ENCODE data around the gene LYG2. TPM values are rescaled to one million over a fixed set of nuclear protein-coding genes. Genes with fewer than 3 reads are reported as not detected.
"Not testable (repeated sequence)": the region's sequence is repeated elsewhere in the genome, so short reads cannot be mapped to it uniquely, and the experiment has no call there.

The LYG2 gene
- not detected for total RNA-seq
- long read RNA-seq, donor 1, partial matches to known transcripts: 1 of 1 reads
- long read RNA-seq, donor 1, other reads (novel, unspliced or antisense): 0 of 1 reads
- long read RNA-seq, donor 2: 0 reads

GRCh38 chr2:99255491-99256318 is at the start of gene LYG2:
LYG2 (minus strand) TSS chr2:99255666; CDS start chr2:99254260, 1,406 bp downstream.
- DNase-seq (ENCODE audit: low spot score): no peak
- intact Hi-C loops (cut with DNase I): no loop called here

GRCh38 chr2:99301097-99301496 is 45.6 kb upstream of the LYG2 start, which contains the start of gene LYG1:
LYG1 (minus strand) TSS chr2:99301197; CDS start chr2:99295670, 5,527 bp downstream.
- intact Hi-C loops (cut with DNase I); DNase-seq (ENCODE audit: low spot score): not testable (repeated sequence)

GRCh38 chr2:99299580-99299979 is 44.1 kb upstream of the LYG2 start:
- intact Hi-C loops (cut with DNase I): no loop called here
- no peak for DNase-seq (ENCODE audit: low spot score)

- DNase-seq (ENCODE audit: low spot score): no peak
- intact Hi-C loops (cut with DNase I): no loop called here
Observed at GRCh38 chr2:99297994-99298393, 42.5 kb upstream of the LYG2 start.

- intact Hi-C loops (cut with DNase I): no loop called here
- DNase-seq (ENCODE audit: low spot score): no peak
Observed at GRCh38 chr2:99285526-99285925, 30.1 kb upstream of the LYG2 start.

GRCh38 chr2:99279969-99280695 is 24.7 kb upstream of the LYG2 start:
- intact Hi-C loops (cut with DNase I): no loop called here

GRCh38 chr2:99278793-99279291 is 23.4 kb upstream of the LYG2 start:
- intact Hi-C loops (cut with DNase I): no loop called here

More at GRCh38 chr2:99279969-99280695, 24.7 kb upstream of the LYG2 start:
- no peak for DNase-seq (ENCODE audit: low spot score)

GRCh38 chr2:99278195-99278765 is 22.8 kb upstream of the LYG2 start:
- DNase-seq (ENCODE audit: low spot score); intact Hi-C loops (cut with DNase I): not testable (repeated sequence)

More at GRCh38 chr2:99278793-99279291, 23.4 kb upstream of the LYG2 start:
- DNase-seq (ENCODE audit: low spot score): no peak

- intact Hi-C loops (cut with DNase I): no loop called here
- DNase-seq (ENCODE audit: low spot score): no peak
Observed at GRCh38 chr2:99275882-99276281, 20.4 kb upstream of the LYG2 start.

GRCh38 chr2:99261242-99261641 is 5.8 kb upstream of the LYG2 start:
- no peak for DNase-seq (ENCODE audit: low spot score)
- intact Hi-C loops (cut with DNase I): no loop called here

GRCh38 chr2:99260184-99260583 is 4.7 kb upstream of the LYG2 start:
- no peak for DNase-seq (ENCODE audit: low spot score)
- intact Hi-C loops (cut with DNase I): no loop called here

- DNase-seq (ENCODE audit: low spot score): no peak
- intact Hi-C loops (cut with DNase I): no loop called here
Observed at GRCh38 chr2:99259465-99259864, 4.0 kb upstream of the LYG2 start.

GRCh38 chr2:99256677-99257076 is 1.2 kb upstream of the LYG2 start:
- DNase-seq (ENCODE audit: low spot score): no peak
- intact Hi-C loops (cut with DNase I): no loop called here

GRCh38 chr2:99249951-99250350 is 5.5 kb downstream of the LYG2 start:
- intact Hi-C loops (cut with DNase I): no loop called here
- DNase-seq (ENCODE audit: low spot score): no peak

- intact Hi-C loops (cut with DNase I): no loop called here
- DNase-seq (ENCODE audit: low spot score): no peak
Observed at GRCh38 chr2:99242151-99242550, 13.3 kb downstream of the LYG2 start.

GRCh38 chr2:99240431-99240830 is 15.0 kb downstream of the LYG2 start:
- intact Hi-C loops (cut with DNase I): no loop called here
- no peak for DNase-seq (ENCODE audit: low spot score)

GRCh38 chr2:99238599-99238998 is 16.9 kb downstream of the LYG2 start:
- intact Hi-C loops (cut with DNase I): no loop called here
- no peak for DNase-seq (ENCODE audit: low spot score)

- DNase-seq (ENCODE audit: low spot score); intact Hi-C loops (cut with DNase I): not testable (repeated sequence)
Observed at GRCh38 chr2:99233177-99233576, 22.3 kb downstream of the LYG2 start.

GRCh38 chr2:99217929-99218501 is 37.5 kb downstream of the LYG2 start:
- no peak for DNase-seq (ENCODE audit: low spot score)
- intact Hi-C loops (cut with DNase I): no loop called here

Measured in posterior vena cava (tissue), 2 donors.